Osteocyte (in vitro differentiated cells): ENCODE measurements around the gene MMP24OS. TPM values are rescaled to one million over a fixed set of nuclear protein-coding genes. Genes with fewer than 3 reads are reported as not detected.

Experiments
- DNase-seq: peaks from one replicate; pipeline ENCODE4 v3.0.0; 2021; ENCODE audit warnings: mixed read lengths; ENCODE audit not compliant: unreplicated experiment; ENCODE audit errors: extremely low spot score
- H3K27ac Mint-ChIP-seq: one replicate; pipeline ENCODE4 v1.8.0; 2021; ENCODE audit warnings: mild to moderate bottlenecking, mixed read lengths; ENCODE audit not compliant: unreplicated experiment
- H3K27me3 Mint-ChIP-seq: one replicate; pipeline ENCODE4 v1.8.0; 2021; ENCODE audit warnings: mixed read lengths; ENCODE audit not compliant: unreplicated experiment
- H3K36me3 Mint-ChIP-seq: one replicate; pipeline ENCODE4 v1.8.0; 2021; ENCODE audit warnings: mixed read lengths; ENCODE audit not compliant: unreplicated experiment
- H3K4me1 Mint-ChIP-seq: one replicate; pipeline ENCODE4 v1.8.0; 2021; ENCODE audit warnings: mixed read lengths; ENCODE audit not compliant: unreplicated experiment
- H3K4me3 Mint-ChIP-seq: one replicate; pipeline ENCODE4 v1.8.0; 2021; ENCODE audit warnings: mild to moderate bottlenecking, moderate library complexity, mixed read lengths; ENCODE audit not compliant: unreplicated experiment
- H3K9me3 Mint-ChIP-seq: one replicate; pipeline ENCODE4 v1.8.0; 2021; ENCODE audit warnings: mixed read lengths; ENCODE audit not compliant: unreplicated experiment
- CTCF ChIP-seq: fragments of 200-600 bp; sonication (generic); IDR thresholded peaks from 2 replicates; pipeline ENCODE4 v1.5.0; 2021; ENCODE audit warnings: antibody characterized with exemption, mild to moderate bottlenecking, moderate library complexity
- total RNA-seq: library from RNA; stranded (reverse); gene quantifications from 2 replicates; pipeline ENCODE4 v1.2.1, GENCODE V29; 2021

Gene MMP24OS
- total RNA-seq, 1 donor from 2014 or later: 120 TPM

GRCh38 chr20:35284267-35284991 lies 6.5 kb upstream of the MMP24OS start, which contains the start of gene EIF6:
Gene EIF6 (minus strand): TSS chr20:35284772. CDS start chr20:35284487, 285 bp downstream.
- peaks cover 25% of the 10 kb centered on the region for H3K4me1 Mint-ChIP-seq
- H3K27me3 Mint-ChIP-seq: no peaks in the 10 kb centered on the region
- no peaks in the 10 kb centered on the region for H3K9me3 Mint-ChIP-seq
- peak within 1 kb of the TSS; percentile 94 for H3K4me3 Mint-ChIP-seq
- no peak for TF ChIP-seq CTCF
- peak within 1 kb of the TSS; percentile 90 for H3K27ac Mint-ChIP-seq
- DNase-seq: peak; percentile 93
- peaks cover 7% of the 10 kb centered on the region for H3K36me3 Mint-ChIP-seq

GRCh38 chr20:35283441-35284266 lies 5.7 kb upstream of the MMP24OS start:
- Mint-ChIP-seq H3K4me3 (peak overlapping the region; percentile 94), H3K27me3 (no peaks in the 10 kb centered on the region), H3K36me3 (peaks cover 10% of the 10 kb centered on the region), H3K27ac (peak overlapping the region; percentile 90), H3K9me3 (no peaks in the 10 kb centered on the region), H3K4me1 (peaks cover 26% of the 10 kb centered on the region)
- DNase-seq: no peak
- no peak for TF ChIP-seq CTCF

DNA sequence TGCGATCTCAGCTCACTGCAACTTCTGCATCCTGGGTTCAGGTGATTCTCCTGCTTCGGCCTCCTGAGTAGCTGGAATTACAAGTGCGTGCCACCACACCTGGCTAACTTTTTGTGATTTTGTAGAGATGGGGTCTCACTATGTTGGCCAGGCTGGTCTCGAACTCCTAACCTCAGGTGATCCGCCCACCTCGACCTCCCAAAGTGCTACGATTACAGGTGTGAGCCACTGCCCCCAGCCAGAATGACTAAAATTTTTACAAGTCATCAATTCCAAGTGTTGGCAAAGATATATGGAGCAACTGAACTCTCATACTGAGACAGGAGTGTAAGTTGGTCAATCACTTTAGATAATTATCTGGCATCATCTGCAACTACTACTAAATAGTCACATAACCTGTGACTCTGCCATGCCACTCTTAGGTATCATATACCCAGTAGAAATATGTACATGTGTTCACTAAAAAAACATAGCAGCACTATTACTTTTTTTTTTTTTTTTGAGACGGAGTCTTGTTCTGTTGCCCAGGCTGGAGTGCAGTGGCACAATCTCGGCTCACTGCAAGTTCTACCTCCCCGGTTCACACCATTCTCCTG lies 3.7 kb upstream of the MMP24OS start:
- Mint-ChIP-seq H3K9me3 (no peaks in the 10 kb centered on the region), H3K4me3 (no peak overlapping the region), H3K4me1 (peaks cover 40% of the 10 kb centered on the region), H3K36me3 (peaks cover 15% of the 10 kb centered on the region), H3K27ac (no peak overlapping the region), H3K27me3 (no peaks in the 10 kb centered on the region)
- no peak for DNase-seq
- no peak for TF ChIP-seq CTCF

DNA sequence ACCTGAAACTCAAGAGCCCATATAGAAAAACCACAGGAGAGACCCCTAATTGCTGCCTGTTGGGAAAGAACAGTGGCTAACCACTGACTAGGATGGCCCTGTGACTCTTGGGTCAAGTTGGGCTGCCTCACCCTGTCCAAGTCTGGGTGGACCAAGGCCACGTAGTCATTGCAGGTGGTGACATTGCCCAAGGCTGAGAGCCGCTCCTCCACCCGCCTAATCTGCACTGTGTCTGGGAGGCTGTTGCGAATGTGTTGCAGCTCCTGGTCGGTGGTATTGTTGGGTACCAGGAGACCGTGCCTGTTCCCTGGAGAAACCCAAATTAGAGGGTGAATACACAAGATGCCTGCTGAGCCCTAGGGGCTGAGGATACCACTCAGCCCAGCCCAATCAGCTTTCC lies 2.6 kb upstream of the MMP24OS start:
- DNase-seq: no peak
- H3K4me3 Mint-ChIP-seq: no peak overlapping the region
- TF ChIP-seq CTCF: no peak
- peaks cover 40% of the 10 kb centered on the region for H3K4me1 Mint-ChIP-seq
- no peaks in the 10 kb centered on the region for H3K9me3 Mint-ChIP-seq
- peaks cover 15% of the 10 kb centered on the region for H3K36me3 Mint-ChIP-seq
- H3K27me3 Mint-ChIP-seq: no peaks in the 10 kb centered on the region
- peak overlapping the region; percentile 71 for H3K27ac Mint-ChIP-seq
